Trophoblast cell (in vitro differentiated cells and primary cell): Measurements from ENCODE around the gene CTBP2.
"Not testable (repeated sequence)": the region's sequence is repeated elsewhere in the genome, so short reads cannot be mapped to it uniquely, and the experiment has no call there.

Experiments
- DNase-seq, 2 donors: peaks; one replicate each; pipeline ENCODE4 v3.0.0-alpha.2; 2016
- H2AFZ ChIP-seq: 2 replicates; pipeline ENCODE4 v1.6.1; 2013; ENCODE audit warnings: low read length, moderate library complexity, mild to moderate bottlenecking; ENCODE audit not compliant: insufficient read depth, poor library complexity
- H2AK5ac ChIP-seq: 2 replicates; pipeline ENCODE4 v1.6.1; 2013; ENCODE audit warnings: mild to moderate bottlenecking, low read length
- H2BK120ac ChIP-seq: 2 replicates; pipeline ENCODE4 v1.6.1; 2013; ENCODE audit warnings: low read length, mild to moderate bottlenecking, moderate library complexity; ENCODE audit not compliant: insufficient read depth, poor library complexity
- H2BK12ac ChIP-seq: 2 replicates; pipeline ENCODE4 v1.6.1; 2013; ENCODE audit warnings: mild to moderate bottlenecking, low read length, moderate library complexity
- H2BK5ac ChIP-seq: 2 replicates; pipeline ENCODE4 v1.6.1; 2013; ENCODE audit warnings: low read length, low read depth, moderate library complexity, mild to moderate bottlenecking; ENCODE audit not compliant: poor library complexity
- H3K14ac ChIP-seq: 2 replicates; pipeline ENCODE4 v1.6.1; 2013; ENCODE audit warnings: mild to moderate bottlenecking, low read length
- H3K18ac ChIP-seq: 2 replicates; pipeline ENCODE4 v1.6.1; 2013; ENCODE audit warnings: mild to moderate bottlenecking, low read length
- H3K23ac ChIP-seq: 2 replicates; pipeline ENCODE4 v1.6.1; 2013; ENCODE audit warnings: low read length
- H3K27ac ChIP-seq: 2 replicates; pipeline ENCODE4 v1.5.1; 2013; ENCODE audit warnings: low read depth, mild to moderate bottlenecking, inconsistent platforms, low read length, moderate library complexity
- H3K27me3 ChIP-seq: 2 replicates; pipeline ENCODE4 v1.6.1; 2013; ENCODE audit warnings: inconsistent platforms, mild to moderate bottlenecking, low read length, moderate library complexity; ENCODE audit not compliant: insufficient read depth
- H3K36me3 ChIP-seq, 2 experiments: 1 replicate in 1 of 2; 2 replicates in 1 of 2; pipeline ENCODE4 v1.6.1; 2013; ENCODE audit warnings: low read length in 2 of 2, mild to moderate bottlenecking in 2 of 2, moderate library complexity in 1 of 2; ENCODE audit not compliant: insufficient read depth in 2 of 2, control insufficient read depth in 1 of 2
- H3K4ac ChIP-seq: 2 replicates; pipeline ENCODE4 v1.6.1; 2013; ENCODE audit warnings: low read depth, mild to moderate bottlenecking, low read length, moderate library complexity
- H3K4me1 ChIP-seq, 2 experiments: 1 replicate in 1 of 2; 2 replicates in 1 of 2; pipeline ENCODE4 v1.6.1; 2013; ENCODE audit warnings: low read length in 2 of 2, mild to moderate bottlenecking in 2 of 2, moderate library complexity in 1 of 2; ENCODE audit not compliant: insufficient read depth in 2 of 2, control insufficient read depth in 1 of 2
- H3K4me2 ChIP-seq: 2 replicates; pipeline ENCODE4 v1.6.1; 2013; ENCODE audit warnings: inconsistent platforms, mild to moderate bottlenecking, low read length, moderate library complexity
- H3K4me3 ChIP-seq: 2 replicates; pipeline ENCODE4 v1.5.1; 2013; ENCODE audit warnings: mild to moderate bottlenecking, low read depth, low read length, inconsistent platforms
- H3K79me1 ChIP-seq: one replicate; pipeline ENCODE4 v1.6.1; 2013; ENCODE audit warnings: low read length
- H3K79me2 ChIP-seq: 2 replicates; pipeline ENCODE4 v1.6.1; 2013; ENCODE audit warnings: low read length, mild to moderate bottlenecking; ENCODE audit not compliant: control insufficient read depth, insufficient read depth, poor library complexity
- H3K9ac ChIP-seq: 2 replicates; pipeline ENCODE4 v1.6.1; 2013; ENCODE audit warnings: mild to moderate bottlenecking, low read length
- H3K9me3 ChIP-seq: 2 replicates; pipeline ENCODE4 v1.6.1; 2013; ENCODE audit warnings: low read depth, mild to moderate bottlenecking, control low read depth, inconsistent platforms, low read length; ENCODE audit not compliant: insufficient read depth
- H4K12ac ChIP-seq: 2 replicates; pipeline ENCODE4 v1.6.1; 2013; ENCODE audit warnings: low read depth, mild to moderate bottlenecking, low read length, moderate library complexity
- H4K8ac ChIP-seq: 2 replicates; pipeline ENCODE4 v1.6.1; 2013; ENCODE audit warnings: low read depth, mild to moderate bottlenecking, low read length, moderate library complexity
- H4K91ac ChIP-seq: one replicate; pipeline ENCODE4 v1.6.1; 2013; ENCODE audit warnings: low read depth, mild to moderate bottlenecking, low read length, moderate library complexity
- WGBS: extraction: QIAGEN DNeasy Blood & Tissue Kit; methylation state at CpG from one replicate; pipeline ENCODE4 v1.1.7; 2013; ENCODE audit warnings: missing lambda C conversion rate; ENCODE audit not compliant: insufficient read length, insufficient coverage; ENCODE audit errors: extremely low coverage; 5-methylcytosine and 5-hydroxymethylcytosine counted together

Gene CTBP2

DNA sequence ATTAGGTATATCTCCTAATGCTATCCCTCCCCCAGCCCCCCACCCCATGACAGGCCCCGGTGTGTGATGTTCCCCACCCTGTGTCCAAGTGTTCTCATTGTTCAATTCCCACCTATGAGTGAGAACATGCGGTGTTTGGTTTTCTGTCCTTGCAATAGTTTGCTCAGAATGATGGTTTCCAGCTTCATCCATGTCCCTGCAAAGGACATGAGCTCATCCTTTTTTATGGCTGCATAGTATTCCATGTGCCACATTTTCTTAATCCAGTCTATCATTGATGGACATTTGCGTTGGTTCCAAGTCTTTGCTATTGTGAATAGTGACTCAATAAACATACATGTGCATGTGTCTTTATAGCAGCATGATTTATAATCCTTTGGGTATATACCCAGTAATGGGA is 18.7 kb upstream of the CTBP2 start:
- H3K27me3 ChIP-seq, H4K8ac ChIP-seq, H3K14ac ChIP-seq, H3K4me3 ChIP-seq, H2AK5ac ChIP-seq, H3K36me3 ChIP-seq, H3K27ac ChIP-seq, H4K12ac ChIP-seq, H2BK120ac ChIP-seq, DNase-seq, H3K4me2 ChIP-seq, H3K23ac ChIP-seq, H3K79me1 ChIP-seq, H3K4ac ChIP-seq, H3K4me1 ChIP-seq, H3K9ac ChIP-seq, H2BK12ac ChIP-seq, H3K18ac ChIP-seq, H2AFZ ChIP-seq, H2BK5ac ChIP-seq, H3K9me3 ChIP-seq, H4K91ac ChIP-seq, H3K79me2 ChIP-seq: not testable (repeated sequence)
- WGBS, result no CpG with 5 or more reads among the region's 3 CpGs

- Histone ChIP-seq H3K23ac (no peak overlapping the region), H3K4me3 (no peak overlapping the region), H3K4ac (no peak overlapping the region), H3K36me3 (no peaks in the 10 kb centered on the region), H3K27me3 (no peaks in the 10 kb centered on the region), H3K18ac (no peak overlapping the region), H2BK12ac (no peak overlapping the region), H2BK120ac (no peak overlapping the region), H3K79me2 (no peaks in the 10 kb centered on the region), H2AK5ac (no peak overlapping the region), H4K8ac (no peak overlapping the region), H4K12ac (no peak overlapping the region), H4K91ac (no peak overlapping the region), H3K4me1 (no peaks in the 10 kb centered on the region), H3K14ac (no peak overlapping the region), H2AFZ (no peak overlapping the region), H3K27ac (no peak overlapping the region), H3K9me3 (no peaks in the 10 kb centered on the region), H2BK5ac (no peak overlapping the region), H3K4me2 (no peak overlapping the region), H3K9ac (no peak overlapping the region), H3K79me1 (no peaks in the 10 kb centered on the region)
- no CpG with 5 or more reads among the region's 14 CpGs for WGBS
- peak; percentile 41 to 91 for DNase-seq
Observed at GRCh38 chr10:125177641-125178640, 17.6 kb upstream of the CTBP2 start.

DNA sequence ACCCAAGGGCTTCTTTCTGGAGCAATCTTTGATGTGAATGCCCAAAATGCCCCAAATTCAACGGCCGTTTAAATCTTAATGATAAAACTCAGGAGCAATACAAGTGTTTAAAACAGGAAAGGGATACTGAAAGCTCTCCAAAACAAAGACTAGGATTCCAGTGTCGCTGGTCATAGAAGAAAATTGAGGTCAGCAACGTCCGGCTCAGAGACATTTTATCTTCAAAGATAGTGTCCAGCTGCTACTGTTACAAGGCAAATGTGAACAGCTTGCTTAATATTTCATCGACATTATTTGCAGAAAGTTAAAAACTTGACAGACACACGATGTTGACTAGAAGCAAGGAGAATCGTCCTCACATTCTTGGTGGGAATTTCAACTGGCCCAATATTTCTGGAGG is 15.4 kb upstream of the CTBP2 start:
- no peaks in the 10 kb centered on the region for H3K79me2 ChIP-seq
- no peak overlapping the region for H3K18ac ChIP-seq
- H3K4me1 ChIP-seq, result no peaks in the 10 kb centered on the region
- H3K36me3 ChIP-seq, result no peaks in the 10 kb centered on the region
- H3K27ac ChIP-seq, result no peak overlapping the region
- no peak overlapping the region for H3K14ac ChIP-seq
- no peaks in the 10 kb centered on the region for H3K27me3 ChIP-seq
- no peak overlapping the region for H3K4me2 ChIP-seq
- no peak overlapping the region for H2BK5ac ChIP-seq
- H3K23ac ChIP-seq, result no peak overlapping the region
- no peak overlapping the region for H2AFZ ChIP-seq
- H4K8ac ChIP-seq, result no peak overlapping the region
- no peak overlapping the region for H2BK120ac ChIP-seq
- H3K4me3 ChIP-seq, result no peak overlapping the region
- no peak overlapping the region for H3K9ac ChIP-seq
- no peak overlapping the region for H2AK5ac ChIP-seq
- no peak overlapping the region for H4K12ac ChIP-seq
- DNase-seq, result peak; percentile 25 to 68
- H4K91ac ChIP-seq, result no peak overlapping the region
- no peak overlapping the region for H3K4ac ChIP-seq
- no peak overlapping the region for H2BK12ac ChIP-seq
- no CpG with 5 or more reads among the region's 8 CpGs for WGBS
- no peaks in the 10 kb centered on the region for H3K79me1 ChIP-seq
- H3K9me3 ChIP-seq, result no peaks in the 10 kb centered on the region

DNA sequence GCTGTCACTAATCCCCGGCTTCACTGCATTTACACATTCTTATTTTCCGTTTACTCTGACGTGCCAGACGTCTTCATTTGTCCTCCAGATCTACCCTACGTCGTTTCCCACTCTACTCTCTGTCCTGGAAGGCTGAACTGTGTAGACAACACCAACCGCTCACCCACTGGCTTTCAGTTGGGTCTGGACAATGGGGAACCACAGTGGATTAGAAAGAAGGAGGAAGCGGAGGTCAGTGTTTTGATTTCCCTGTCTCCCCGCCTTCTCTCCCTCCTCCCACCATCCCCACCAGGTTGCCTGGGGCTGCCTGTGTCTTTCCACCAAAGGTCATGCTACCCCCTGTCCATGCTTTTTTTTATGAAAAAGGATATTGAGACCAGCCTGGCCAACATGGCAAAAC is 14.0 kb upstream of the CTBP2 start:
- H3K79me2 ChIP-seq, result no peaks in the 10 kb centered on the region
- no peak for DNase-seq
- WGBS, result no CpG with 5 or more reads among the region's 9 CpGs
- no peak overlapping the region for H3K18ac ChIP-seq
- no peak overlapping the region for H2BK12ac ChIP-seq
- no peaks in the 10 kb centered on the region for H3K4me1 ChIP-seq
- no peak overlapping the region for H4K91ac ChIP-seq
- no peak overlapping the region for H2AK5ac ChIP-seq
- H3K4me3 ChIP-seq, result no peak overlapping the region
- no peak overlapping the region for H2BK120ac ChIP-seq
- no peak overlapping the region for H3K4me2 ChIP-seq
- no peaks in the 10 kb centered on the region for H3K9me3 ChIP-seq
- H3K27me3 ChIP-seq, result no peaks in the 10 kb centered on the region
- no peak overlapping the region for H4K8ac ChIP-seq
- H3K79me1 ChIP-seq, result no peaks in the 10 kb centered on the region
- no peak overlapping the region for H3K4ac ChIP-seq
- no peak overlapping the region for H3K27ac ChIP-seq
- no peak overlapping the region for H3K9ac ChIP-seq
- no peak overlapping the region for H2BK5ac ChIP-seq
- H2AFZ ChIP-seq, result no peak overlapping the region
- H3K14ac ChIP-seq, result no peak overlapping the region
- H3K23ac ChIP-seq, result no peak overlapping the region
- no peak overlapping the region for H4K12ac ChIP-seq
- H3K36me3 ChIP-seq, result no peaks in the 10 kb centered on the region
